ENCODE measurements around the gene ELAVL2.
"Not testable (repeated sequence)": the region's sequence is repeated elsewhere in the genome, so short reads cannot be mapped to it uniquely, and the experiment has no call there.

The ELAVL2 gene

DNA sequence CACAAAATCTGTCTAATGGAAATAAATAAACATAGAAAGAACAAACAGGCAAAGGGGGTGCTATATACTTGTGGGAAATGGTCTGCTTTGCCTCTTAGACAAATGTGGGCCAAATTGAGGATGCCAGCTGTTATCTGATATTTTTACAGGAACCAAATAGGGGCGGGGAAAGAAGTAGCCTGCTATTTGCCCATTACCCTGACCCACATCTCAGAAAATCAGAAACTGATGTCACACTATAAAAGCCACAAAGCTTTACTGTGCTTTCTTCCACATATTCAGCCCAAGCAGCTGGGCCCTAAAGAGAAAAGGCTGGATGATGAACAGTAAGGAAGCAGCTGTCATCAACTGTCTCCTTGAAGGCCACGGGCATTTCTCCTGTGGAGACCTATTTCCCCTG lies 97.3 kb downstream of the ELAVL2 start:
- Histone ChIP-seq H3F3A (ENCODE audit: insufficient read depth, low read length) (no peaks in the 10 kb centered on the region), H3K9me2 (ENCODE audit: low read depth, low read length) (no peaks in the 10 kb centered on the region), H3K4me1 (ENCODE audit: insufficient read depth, low read length, severe bottlenecking) (no peaks in the 10 kb centered on the region), H3K9me3 (ENCODE audit: low read length) (no peaks in the 10 kb centered on the region), H3K27me3 (ENCODE audit: insufficient read depth, low read length) (no peaks in the 10 kb centered on the region), H3K4me3 (ENCODE audit: low read depth, low read length, poor library complexity, severe bottlenecking) (no peak overlapping the region), H4K20me1 (ENCODE audit: insufficient read depth, low read length) (no peaks in the 10 kb centered on the region), H3K36me3 (ENCODE audit: insufficient read depth, low read length) (no peaks in the 10 kb centered on the region), H3K79me2 (ENCODE audit: insufficient read depth, low read length) (no peaks in the 10 kb centered on the region), H3K4me2 (ENCODE audit: low read length) (no peak overlapping the region), H2AFZ (ENCODE audit: low read length) (no peak overlapping the region), H3K9ac (ENCODE audit: low read length) (no peak overlapping the region), H3K27ac (ENCODE audit: low read depth, low read length, poor library complexity, severe bottlenecking) (no peak overlapping the region)
- no peak for TF ChIP-seq CTCF (IDR thresholded peaks at IDR 0.05; ENCODE audit: low read length)
- TF ChIP-seq EZH2 (IDR thresholded peaks at IDR 0.05; ENCODE audit: borderline replicate concordance, low read length): no peak

DNA sequence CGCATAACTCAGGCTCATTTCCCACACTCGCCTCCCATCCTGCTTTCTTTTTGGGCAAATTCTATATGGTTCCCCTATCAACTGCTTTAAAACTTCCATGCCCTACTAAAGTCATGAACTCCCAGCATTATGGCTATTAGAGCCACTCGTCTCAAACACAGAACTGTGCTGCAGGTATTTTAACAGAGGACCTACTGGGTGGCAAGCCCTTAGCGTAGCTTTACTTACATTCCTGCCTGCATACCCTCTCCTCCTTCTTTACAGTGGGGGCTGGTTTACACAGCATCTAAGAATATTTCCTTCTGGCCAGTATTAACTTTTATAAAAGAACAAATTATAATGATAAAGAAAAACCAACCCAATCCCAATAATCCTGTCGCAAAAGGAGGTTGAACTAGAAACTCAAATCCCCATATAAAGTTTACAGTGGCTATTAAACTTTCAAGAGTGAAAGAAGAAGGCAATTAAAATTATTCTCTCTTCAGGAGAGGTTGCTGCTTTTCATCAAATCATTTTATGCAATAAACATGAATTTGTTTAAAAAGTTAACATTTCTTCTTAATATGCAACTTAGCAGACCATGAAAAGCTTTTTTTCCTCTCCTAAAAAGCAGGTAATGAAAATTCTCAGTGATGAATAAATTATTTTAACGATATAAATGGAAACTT lies 100.6 kb downstream of the ELAVL2 start:
- Histone ChIP-seq H3K79me2 (ENCODE audit: insufficient read depth, low read length) (no peaks in the 10 kb centered on the region), H3K9me2 (ENCODE audit: low read depth, low read length) (no peaks in the 10 kb centered on the region), H3K9me3 (ENCODE audit: low read length) (no peaks in the 10 kb centered on the region), H3K4me3 (ENCODE audit: low read depth, low read length, poor library complexity, severe bottlenecking) (no peak overlapping the region), H3F3A (ENCODE audit: insufficient read depth, low read length) (no peaks in the 10 kb centered on the region), H3K9ac (ENCODE audit: low read length) (no peak overlapping the region), H3K4me1 (ENCODE audit: insufficient read depth, low read length, severe bottlenecking) (no peaks in the 10 kb centered on the region), H3K27me3 (ENCODE audit: insufficient read depth, low read length) (no peaks in the 10 kb centered on the region), H4K20me1 (ENCODE audit: insufficient read depth, low read length) (no peaks in the 10 kb centered on the region), H2AFZ (ENCODE audit: low read length) (no peak overlapping the region), H3K4me2 (ENCODE audit: low read length) (no peak overlapping the region), H3K36me3 (ENCODE audit: insufficient read depth, low read length) (no peaks in the 10 kb centered on the region), H3K27ac (ENCODE audit: low read depth, low read length, poor library complexity, severe bottlenecking) (no peak overlapping the region)
- TF ChIP-seq EZH2 (IDR thresholded peaks at IDR 0.05; ENCODE audit: borderline replicate concordance, low read length): no peak
- TF ChIP-seq CTCF (IDR thresholded peaks at IDR 0.05; ENCODE audit: low read length): no peak

DNA sequence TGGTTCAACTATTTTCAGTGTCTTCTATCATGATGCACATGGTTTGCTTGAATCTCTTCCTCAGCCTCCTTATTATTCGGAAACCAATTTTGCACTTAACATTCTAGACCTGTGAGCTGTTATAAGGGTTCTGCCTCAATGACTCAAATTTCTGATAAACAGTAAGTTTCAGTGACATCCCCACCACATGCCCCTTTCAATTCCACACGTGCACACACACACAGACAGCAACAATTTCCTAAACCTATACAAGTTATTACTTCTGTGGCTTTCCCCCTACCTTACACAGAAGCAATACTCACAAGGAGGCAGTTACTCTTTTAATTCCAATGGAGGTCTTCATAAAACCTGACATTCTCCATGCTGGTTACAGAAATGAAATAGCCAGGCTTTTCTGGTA lies 102.4 kb downstream of the ELAVL2 start:
- TF ChIP-seq CTCF (IDR thresholded peaks at IDR 0.05; ENCODE audit: low read length): no peak
- TF ChIP-seq EZH2 (IDR thresholded peaks at IDR 0.05; ENCODE audit: borderline replicate concordance, low read length): no peak
- Histone ChIP-seq H3F3A (ENCODE audit: insufficient read depth, low read length) (no peaks in the 10 kb centered on the region), H3K79me2 (ENCODE audit: insufficient read depth, low read length) (no peaks in the 10 kb centered on the region), H4K20me1 (ENCODE audit: insufficient read depth, low read length) (no peaks in the 10 kb centered on the region), H3K27me3 (ENCODE audit: insufficient read depth, low read length) (no peaks in the 10 kb centered on the region), H3K9ac (ENCODE audit: low read length) (no peak overlapping the region), H3K9me2 (ENCODE audit: low read depth, low read length) (no peaks in the 10 kb centered on the region), H3K27ac (ENCODE audit: low read depth, low read length, poor library complexity, severe bottlenecking) (no peak overlapping the region), H3K4me2 (ENCODE audit: low read length) (no peak overlapping the region), H3K4me1 (ENCODE audit: insufficient read depth, low read length, severe bottlenecking) (no peaks in the 10 kb centered on the region), H3K9me3 (ENCODE audit: low read length) (no peaks in the 10 kb centered on the region), H3K4me3 (ENCODE audit: low read depth, low read length, poor library complexity, severe bottlenecking) (no peak overlapping the region), H3K36me3 (ENCODE audit: insufficient read depth, low read length) (no peaks in the 10 kb centered on the region), H2AFZ (ENCODE audit: low read length) (no peak overlapping the region)

- not testable (repeated sequence) for H3K4me2 ChIP-seq (ENCODE audit: low read length); H4K20me1 ChIP-seq (ENCODE audit: insufficient read depth, low read length); H3K27ac ChIP-seq (ENCODE audit: low read depth, low read length, poor library complexity, severe bottlenecking); H3F3A ChIP-seq (ENCODE audit: insufficient read depth, low read length); H3K4me3 ChIP-seq (ENCODE audit: low read depth, low read length, poor library complexity, severe bottlenecking); H3K27me3 ChIP-seq (ENCODE audit: insufficient read depth, low read length); H3K9ac ChIP-seq (ENCODE audit: low read length); H3K36me3 ChIP-seq (ENCODE audit: insufficient read depth, low read length); H3K9me3 ChIP-seq (ENCODE audit: low read length); H3K9me2 ChIP-seq (ENCODE audit: low read depth, low read length); H3K4me1 ChIP-seq (ENCODE audit: insufficient read depth, low read length, severe bottlenecking); H2AFZ ChIP-seq (ENCODE audit: low read length); H3K79me2 ChIP-seq (ENCODE audit: insufficient read depth, low read length)
Observed at GRCh38 chr9:23723048-23723447, 103.0 kb downstream of the ELAVL2 start.
